GM12878 (cell line): ENCODE measurements around the gene MBNL1. TPM values are rescaled to one million over a fixed set of nuclear protein-coding genes. Genes with fewer than 3 reads are reported as not detected.

Experiments used
- ATF3 ChIP-seq: IDR thresholded peaks from 2 replicates; pipeline ENCODE4 v1.6.1; 2011; ENCODE audit warnings: low read depth, mild to moderate bottlenecking, low read length, moderate library complexity, borderline replicate concordance; ENCODE audit errors: extremely low read depth
- CHD2 ChIP-seq: IDR thresholded peaks from 2 replicates; pipeline ENCODE4 v1.6.1; 2011; ENCODE audit warnings: low read depth, low read length, improper control_type of control experiment, borderline replicate concordance
- E2F4 ChIP-seq: IDR thresholded peaks from 2 replicates; pipeline ENCODE4 v1.6.1; 2012; ENCODE audit warnings: low read depth, low read length, improper control_type of control experiment
- IRF5 ChIP-seq: fragments of 450-650 bp; IDR thresholded peaks from 2 replicates; pipeline ENCODE4 v1.6.1; 2017; ENCODE audit warnings: borderline replicate concordance
- MTA2 ChIP-seq: fragments of 450-650 bp; IDR thresholded peaks from 2 replicates; pipeline ENCODE4 v1.6.1; 2016; ENCODE audit warnings: low read depth, mild to moderate bottlenecking, moderate library complexity
- NR2C2 ChIP-seq: IDR thresholded peaks from 2 replicates; pipeline ENCODE4 v1.6.1; 2011; ENCODE audit warnings: borderline replicate concordance, low read depth; ENCODE audit not compliant: control insufficient read depth, insufficient read length
- PAX8 ChIP-seq: fragments of 450-650 bp; IDR thresholded peaks from 2 replicates; pipeline ENCODE4 v1.6.1; 2017; ENCODE audit warnings: mild to moderate bottlenecking, moderate library complexity
- POU2F2 ChIP-seq: IDR thresholded peaks from 3 replicates; pipeline ENCODE4 v1.6.1; 2011; ENCODE audit warnings: low read depth, mild to moderate bottlenecking, low read length, borderline replicate concordance
- RAD21 ChIP-seq: IDR thresholded peaks from 2 replicates; pipeline ENCODE4 v1.6.1; 2011; ENCODE audit warnings: mild to moderate bottlenecking, low read depth, low read length, moderate library complexity; ENCODE audit not compliant: insufficient read depth
- RAD51 ChIP-seq: fragments of 450-650 bp; IDR thresholded peaks from 2 replicates; pipeline ENCODE4 v1.6.1; 2016; ENCODE audit warnings: moderate library complexity, mild to moderate bottlenecking, inconsistent platforms
- STAT3 ChIP-seq: IDR thresholded peaks from 2 replicates; pipeline ENCODE4 v1.6.1; 2011; ENCODE audit warnings: low read depth, low read length, improper control_type of control experiment
- YBX1 ChIP-seq: fragments of 450-650 bp; IDR thresholded peaks from 2 replicates; pipeline ENCODE4 v1.6.1; 2016; ENCODE audit warnings: antibody characterized with exemption
- ZBTB11 ChIP-seq: fragments of 450-650 bp; formaldehyde crosslinking; IDR thresholded peaks from 2 replicates; pipeline ENCODE4 v1.5.0; 2022; ENCODE audit warnings: mild to moderate bottlenecking, missing genetic modification characterization
- ZBTB40 ChIP-seq: fragments of 450-650 bp; IDR thresholded peaks from 2 replicates; pipeline ENCODE4 v1.6.1; 2016; ENCODE audit warnings: mild to moderate bottlenecking, moderate library complexity, borderline replicate concordance
- polyA plus RNA-seq, 11 experiments: library from polyadenylated mRNA; depleted of rRNA in 4 of 11; unstranded in 6 of 11; stranded (reverse) in 5 of 11; fragments of >200 nt; fragmentation: Nextera tagmentation in 4 of 11; fragmentation: Illumina TruSeq in 1 of 11; extraction: Ambion mirVana in 4 of 11; extraction: Trizol in 1 of 11; gene quantifications; 1 replicate in 1 of 11; 2 replicates in 10 of 11; pipeline versions ENCODE4 v1.2.1 to v1.2.3, GENCODE V29; 2011 to 2016; ENCODE audit warnings: inconsistent platforms in 2 of 11, missing spikeins in 2 of 11, low read depth in 1 of 11
- total RNA-seq, 4 experiments: library from RNA; depleted of rRNA in 3 of 4; stranded (reverse); fragments of >200 nt in 3 of 4; fragmentation: Illumina TruSeq in 1 of 4; extraction: Trizol in 1 of 4; gene quantifications; 2 replicates each; pipeline versions ENCODE4 v1.2.1 to v1.2.3, GENCODE V29; 2013 to 2021
- TF ChIP-seq, protein P1 (sequence below), 3 experiments: IDR thresholded peaks in 2 of 3; conservative IDR thresholded peaks in 1 of 3; 2 replicates each; pipeline ENCODE4 v1.5.1; 2011; ENCODE audit warnings: low read depth in 3 of 3, low read length in 3 of 3, mild to moderate bottlenecking in 3 of 3, control low read depth in 2 of 3, moderate library complexity in 2 of 3, inconsistent platforms in 1 of 3, mixed read lengths in 1 of 3; ENCODE audit not compliant: control insufficient read depth in 2 of 3, insufficient read depth in 1 of 3; ENCODE audit errors: extremely low read depth in 1 of 3
- TF ChIP-seq, protein P2 (sequence below): IDR thresholded peaks from 2 replicates; pipeline ENCODE4 v1.6.1; 2012; ENCODE audit warnings: low read depth, low read length, improper control_type of control experiment

The MBNL1 gene
- total and polyA plus RNA-seq, 10 of the 15 experiments (the other 5 are each of a cell fraction or from before 2014, with no cell fraction given): 59.6 to 337 (median 143) TPM

GRCh38 chr3:152374262-152374990 lies 105.7 kb downstream of the MBNL1 start (continued):
- TF ChIP-seq STAT3 (no peak), IRF5 (no peak), CHD2 (no peak), RAD51 (no peak), ZBTB40 (no peak), ATF3 (no peak), ZBTB11 (CRISPR knock-in tag) (no peak), PAX8 (no peak), NR2C2 (no peak), MTA2 (no peak), POU2F2 (no peak), E2F4 (no peak), YBX1 (no peak), RAD21 (peak; percentile 27; the same call in 1 of the 2 replicates)
- TF ChIP-seq, protein P1, sequence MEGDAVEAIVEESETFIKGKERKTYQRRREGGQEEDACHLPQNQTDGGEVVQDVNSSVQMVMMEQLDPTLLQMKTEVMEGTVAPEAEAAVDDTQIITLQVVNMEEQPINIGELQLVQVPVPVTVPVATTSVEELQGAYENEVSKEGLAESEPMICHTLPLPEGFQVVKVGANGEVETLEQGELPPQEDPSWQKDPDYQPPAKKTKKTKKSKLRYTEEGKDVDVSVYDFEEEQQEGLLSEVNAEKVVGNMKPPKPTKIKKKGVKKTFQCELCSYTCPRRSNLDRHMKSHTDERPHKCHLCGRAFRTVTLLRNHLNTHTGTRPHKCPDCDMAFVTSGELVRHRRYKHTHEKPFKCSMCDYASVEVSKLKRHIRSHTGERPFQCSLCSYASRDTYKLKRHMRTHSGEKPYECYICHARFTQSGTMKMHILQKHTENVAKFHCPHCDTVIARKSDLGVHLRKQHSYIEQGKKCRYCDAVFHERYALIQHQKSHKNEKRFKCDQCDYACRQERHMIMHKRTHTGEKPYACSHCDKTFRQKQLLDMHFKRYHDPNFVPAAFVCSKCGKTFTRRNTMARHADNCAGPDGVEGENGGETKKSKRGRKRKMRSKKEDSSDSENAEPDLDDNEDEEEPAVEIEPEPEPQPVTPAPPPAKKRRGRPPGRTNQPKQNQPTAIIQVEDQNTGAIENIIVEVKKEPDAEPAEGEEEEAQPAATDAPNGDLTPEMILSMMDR (IDR thresholded peaks at IDR 0.05 in 2 of 3, conservative IDR thresholded peaks at IDR 0.05 in 1 of 3; ENCODE audit: control insufficient read depth in 2 of 3, extremely low read depth in 1 of 3, insufficient read depth in 1 of 3, low read depth in 3 of 3, low read length in 3 of 3): no peak
- TF ChIP-seq, protein P2, sequence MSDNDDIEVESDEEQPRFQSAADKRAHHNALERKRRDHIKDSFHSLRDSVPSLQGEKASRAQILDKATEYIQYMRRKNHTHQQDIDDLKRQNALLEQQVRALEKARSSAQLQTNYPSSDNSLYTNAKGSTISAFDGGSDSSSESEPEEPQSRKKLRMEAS: no peak
